ENCODE measurements around the gene GALR3. TPM values are rescaled to one million over a fixed set of nuclear protein-coding genes. Genes with fewer than 3 reads are reported as not detected.

The GALR3 gene
- polyA plus RNA-seq, 1 experiment: not detected

- ChIA-PET POLR2A (interaction anchor here (0.7 to 1.6 kb wide), 3 partner anchors 28 to 161 kb away, joined by 3 to 7 read pairs (median 4); partner anchors contain the start of gene LGALS1), CTCF (interaction anchor here (1.2 kb wide), 1 partner anchor 197 kb away, joined by 3 read pairs; no protein-coding TSS in a partner anchor)
- TF ChIP-seq CTCF (IDR thresholded peaks at IDR 0.05; ENCODE audit: low read depth, low read length): no peak
- no peak overlapping the region for H3K4me3 ChIP-seq (ENCODE audit: low read depth, low read length)
- no peak for DNase-seq (ENCODE audit: low read depth, low spot score)
- no peak overlapping the region for H3K27ac ChIP-seq (ENCODE audit: low read depth, low read length)
- no peaks in the 10 kb centered on the region; the same call in 1 of the 2 replicates for H3K9me3 ChIP-seq (ENCODE audit: control insufficient read depth, insufficient read depth, low read length)
- no peaks in the 10 kb centered on the region for H3K27me3 ChIP-seq (ENCODE audit: control insufficient read depth, insufficient read depth, low read length)
Measured at GRCh38 chr22:37803639-37804351, 19.4 kb upstream of the GALR3 start.

DNA sequence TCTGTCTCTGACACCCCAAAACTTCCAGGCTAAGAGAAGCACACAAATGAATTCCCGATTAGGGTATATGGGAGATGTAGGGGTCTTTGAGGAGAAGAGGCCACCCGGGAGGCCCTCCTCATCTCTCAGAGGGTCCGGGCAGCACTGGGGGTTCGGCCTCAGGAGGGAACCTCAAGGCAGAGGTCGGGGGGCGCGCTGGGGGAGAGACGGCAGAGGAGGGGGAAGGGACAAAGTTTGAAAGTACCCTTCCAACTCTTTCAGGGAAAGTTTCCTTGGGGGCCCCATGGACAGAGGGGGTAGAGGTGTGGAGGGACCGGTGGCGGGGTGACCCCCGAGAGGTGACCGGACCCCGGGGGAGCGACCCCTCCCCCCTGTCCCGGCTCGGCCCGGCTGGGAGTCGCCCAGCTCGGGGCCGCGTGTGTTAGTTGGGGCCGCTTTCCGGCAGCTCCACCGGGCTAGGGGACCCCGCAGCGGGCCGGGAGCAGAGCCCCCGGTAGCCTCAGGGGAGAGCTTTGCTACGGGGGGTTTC, 18.8 kb upstream of the GALR3 start:
- no peak for DNase-seq (ENCODE audit: low read depth, low spot score)
- ChIA-PET POLR2A (interaction anchor here (0.7 to 1.6 kb wide), 5 partner anchors 8 to 161 kb away, joined by 3 to 7 read pairs (median 4); partner anchors contain the start of gene LGALS1), CTCF (interaction anchor here (1.2 kb wide), 1 partner anchor 198 kb away, joined by 3 read pairs; no protein-coding TSS in a partner anchor)

DNA sequence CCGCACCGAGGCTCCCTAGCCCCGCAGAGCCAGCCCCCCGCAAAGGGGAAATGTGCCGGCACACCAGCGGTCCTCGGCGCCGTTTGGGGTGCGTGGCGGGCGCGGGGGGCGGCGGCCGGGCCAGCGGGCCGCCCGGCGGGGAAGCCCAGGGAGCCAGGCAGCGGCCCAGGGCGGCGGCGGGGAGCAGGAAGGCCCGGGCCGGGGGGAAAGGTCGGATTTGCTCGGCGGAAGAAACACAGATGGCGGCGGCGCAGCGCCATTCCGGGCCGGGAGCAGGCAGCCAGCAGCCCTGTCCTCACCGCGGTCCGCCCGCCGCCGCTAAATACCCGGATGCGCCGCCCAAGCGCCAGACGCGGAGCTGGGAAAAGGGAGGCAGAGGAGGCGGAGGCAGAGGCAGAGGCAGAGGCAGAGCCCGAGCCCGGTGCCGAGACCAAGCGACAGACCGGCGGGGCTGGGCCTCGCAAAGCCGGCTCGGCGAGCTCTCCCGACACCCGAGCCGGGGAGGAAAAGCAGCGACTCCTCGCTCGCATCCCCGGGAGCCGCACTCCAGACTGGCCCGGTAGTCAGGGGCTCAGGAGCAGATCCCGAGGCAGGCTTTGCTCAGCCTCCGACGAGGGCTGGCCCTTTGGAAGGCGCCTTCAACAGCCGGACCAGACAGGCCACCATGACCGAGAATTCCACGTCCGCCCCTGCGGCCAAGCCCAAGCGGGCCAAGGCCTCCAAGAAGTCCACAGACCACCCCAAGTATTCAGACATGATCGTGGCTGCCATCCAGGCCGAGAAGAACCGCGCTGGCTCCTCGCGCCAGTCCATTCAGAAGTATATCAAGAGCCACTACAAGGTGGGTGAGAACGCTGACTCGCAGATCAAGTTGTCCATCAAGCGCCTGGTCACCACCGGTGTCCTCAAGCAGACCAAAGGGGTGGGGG, 18.0 kb upstream of the GALR3 start:
- H3K9me3 ChIP-seq (ENCODE audit: control insufficient read depth, insufficient read depth, low read length): no peaks in the 10 kb centered on the region; the same call in 1 of the 2 replicates
- H3K27me3 ChIP-seq (ENCODE audit: control insufficient read depth, insufficient read depth, low read length): no peaks in the 10 kb centered on the region
- ChIA-PET POLR2A (interaction anchor here (0.7 to 1.6 kb wide), 5 partner anchors 9 to 162 kb away, joined by 3 to 7 read pairs (median 4); partner anchors contain the start of gene LGALS1), CTCF (interaction anchor here (1.2 kb wide), 1 partner anchor 198 kb away, joined by 3 read pairs; no protein-coding TSS in a partner anchor)
- DNase-seq (ENCODE audit: low read depth, low spot score): no peak
- TF ChIP-seq CTCF (IDR thresholded peaks at IDR 0.05; ENCODE audit: low read depth, low read length): no peak
- peak overlapping the region; percentile 73 for H3K27ac ChIP-seq (ENCODE audit: low read depth, low read length)
- peak overlapping the region; percentile 80 for H3K4me3 ChIP-seq (ENCODE audit: low read depth, low read length)

More for the DNA sequence above, 18.8 kb upstream of the GALR3 start:
- no peaks in the 10 kb centered on the region for H3K27me3 ChIP-seq (ENCODE audit: control insufficient read depth, insufficient read depth, low read length)
- H3K9me3 ChIP-seq (ENCODE audit: control insufficient read depth, insufficient read depth, low read length): no peaks in the 10 kb centered on the region; the same call in 1 of the 2 replicates
- peak overlapping the region; percentile 80 for H3K4me3 ChIP-seq (ENCODE audit: low read depth, low read length)
- no peak for TF ChIP-seq CTCF (IDR thresholded peaks at IDR 0.05; ENCODE audit: low read depth, low read length)
- H3K27ac ChIP-seq (ENCODE audit: low read depth, low read length): peak overlapping the region; percentile 47

DNA sequence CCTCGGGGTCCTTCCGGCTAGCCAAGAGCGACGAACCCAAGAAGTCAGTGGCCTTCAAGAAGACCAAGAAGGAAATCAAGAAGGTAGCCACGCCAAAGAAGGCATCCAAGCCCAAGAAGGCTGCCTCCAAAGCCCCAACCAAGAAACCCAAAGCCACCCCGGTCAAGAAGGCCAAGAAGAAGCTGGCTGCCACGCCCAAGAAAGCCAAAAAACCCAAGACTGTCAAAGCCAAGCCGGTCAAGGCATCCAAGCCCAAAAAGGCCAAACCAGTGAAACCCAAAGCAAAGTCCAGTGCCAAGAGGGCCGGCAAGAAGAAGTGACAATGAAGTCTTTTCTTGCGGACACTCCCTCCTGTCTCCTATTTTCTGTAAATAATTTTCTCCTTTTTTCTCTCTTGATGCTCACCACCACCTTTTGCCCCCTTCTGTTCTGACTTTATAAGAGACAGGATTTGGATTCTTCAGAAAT, 17.3 kb upstream of the GALR3 start:
- Histone ChIP-seq H3K9me3 (ENCODE audit: control insufficient read depth, insufficient read depth, low read length) (no peaks in the 10 kb centered on the region; the same call in 1 of the 2 replicates), H3K4me3 (ENCODE audit: low read depth, low read length) (peak overlapping the region; percentile 80), H3K27me3 (ENCODE audit: control insufficient read depth, insufficient read depth, low read length) (no peaks in the 10 kb centered on the region), H3K27ac (ENCODE audit: low read depth, low read length) (peak overlapping the region; percentile 73)
- DNase-seq (ENCODE audit: low read depth, low spot score): no peak
- POLR2A ChIA-PET: interaction anchor here (1.6 kb wide), 1 partner anchor 131 kb away, joined by 7 read pairs; the partner anchor contains the start of gene LGALS1
- TF ChIP-seq CTCF (IDR thresholded peaks at IDR 0.05; ENCODE audit: low read depth, low read length): no peak
- CTCF ChIA-PET: no interaction called here

Measured in AG04450 (cell line).